Breast epithelium (tissue), 3 donors: ENCODE measurements around the gene UGT1A1.

Experiments used
- CTCF ChIP-seq, 3 donors: fragments of 450-650 bp; IDR thresholded peaks; one replicate each; pipeline ENCODE4 v1.5.1; 2016 to 2017; ENCODE audit warnings: antibody characterized with exemption in 3 of 3, mild to moderate bottlenecking in 3 of 3, moderate library complexity in 3 of 3
- POLR2A ChIP-seq: fragments of 450-650 bp; IDR thresholded peaks from one replicate; pipeline ENCODE4 v1.6.1; 2016; ENCODE audit warnings: antibody characterized with exemption, mild to moderate bottlenecking, moderate library complexity
- POLR2AphosphoS5 ChIP-seq, 3 donors: sonication (generic); formaldehyde crosslinking; IDR thresholded peaks; one replicate each; pipeline ENCODE4 v1.6.1; 2017; ENCODE audit warnings: antibody characterized with exemption in 3 of 3

- TF ChIP-seq CTCF (IDR thresholded peaks at IDR 0.05) (no peak), POLR2AphosphoS5 (IDR thresholded peaks at IDR 0.05) (no peak), POLR2A (no peak)
Measured at GRCh38 chr2:233758141-233758540, 1.9 kb upstream of the UGT1A1 start.
